ENCODE measurements around the gene ALPP. TPM values are rescaled to one million over a fixed set of nuclear protein-coding genes. Genes with fewer than 3 reads are reported as not detected.
A peak's percentile ranks its signal among the peaks of the same experiment; 100 is the strongest.

The ALPP gene
- total and polyA plus RNA-seq, 2 of the 13 experiments (the other 11 are each of a cell fraction or from before 2014, with no cell fraction given) = not detected

DNA sequence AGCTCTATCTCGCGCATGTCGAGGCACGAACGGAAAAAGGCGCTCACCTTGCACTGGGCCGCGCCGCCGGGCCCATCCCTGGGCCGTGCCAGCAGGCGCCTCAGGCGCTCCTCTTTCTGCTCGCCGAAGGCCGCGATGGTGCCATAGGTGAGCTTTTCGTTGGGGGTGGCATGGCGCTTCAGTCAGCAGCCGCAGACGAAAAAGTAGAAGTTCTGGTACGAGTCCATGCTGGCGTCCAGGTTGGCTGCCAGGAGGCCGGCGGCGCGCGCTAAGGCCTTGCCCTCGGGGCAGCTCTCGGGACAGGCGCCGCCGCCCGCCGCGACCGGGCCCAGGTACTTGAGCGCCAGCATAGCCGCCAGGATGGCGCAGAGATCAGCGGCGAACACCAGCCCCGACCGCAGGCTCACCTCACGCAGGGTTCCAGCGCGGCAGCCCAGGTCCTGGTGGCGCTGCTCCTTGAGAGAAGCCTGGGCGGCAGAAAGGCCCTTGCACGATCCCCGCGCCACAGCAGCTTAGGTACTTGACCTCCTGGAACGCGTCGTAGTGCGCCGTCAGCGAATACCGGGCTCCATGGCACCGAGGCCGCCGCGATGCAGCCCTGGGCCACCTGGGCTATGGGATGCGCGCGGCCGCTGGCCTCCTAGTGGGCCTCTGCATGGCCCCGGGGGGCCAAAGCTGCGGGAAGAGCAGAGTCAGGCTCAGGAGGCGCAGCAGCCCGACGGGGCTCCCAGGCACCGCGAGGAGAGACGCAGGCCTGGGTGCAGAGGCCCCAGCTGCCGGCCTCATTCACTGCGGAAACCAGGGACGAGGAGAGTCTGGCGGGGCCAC, 40.9 kb downstream of the ALPP start (continued):
- TF ChIP-seq, protein P1, sequence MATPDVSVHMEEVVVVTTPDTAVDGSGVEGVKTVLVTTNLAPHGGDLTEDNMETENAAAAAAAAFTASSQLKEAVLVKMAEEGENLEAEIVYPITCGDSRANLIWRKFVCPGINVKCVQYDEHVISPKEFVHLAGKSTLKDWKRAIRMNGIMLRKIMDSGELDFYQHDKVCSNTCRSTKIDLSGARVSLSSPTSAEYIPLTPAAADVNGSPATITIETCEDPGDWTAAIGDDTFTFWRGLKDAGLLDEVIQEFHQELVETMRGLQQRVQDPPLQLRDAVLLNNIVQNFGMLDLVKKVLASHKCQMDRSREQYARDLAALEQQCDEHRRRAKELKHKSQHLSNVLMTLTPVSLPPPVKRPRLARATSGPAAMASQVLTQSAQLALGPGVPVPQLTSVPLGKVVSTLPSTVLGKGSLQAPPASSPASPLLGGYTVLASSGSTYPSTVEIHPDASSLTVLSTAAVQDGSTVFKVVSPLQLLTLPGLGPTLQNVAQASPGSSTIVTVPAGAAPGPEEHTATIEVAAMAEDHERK (CRISPR knock-in tag; IDR thresholded peaks at IDR 0.05; ENCODE audit: low read depth) = no peak
- TF ChIP-seq ZSCAN12 (CRISPR knock-in tag; IDR thresholded peaks at IDR 0.05) = no peak

DNA sequence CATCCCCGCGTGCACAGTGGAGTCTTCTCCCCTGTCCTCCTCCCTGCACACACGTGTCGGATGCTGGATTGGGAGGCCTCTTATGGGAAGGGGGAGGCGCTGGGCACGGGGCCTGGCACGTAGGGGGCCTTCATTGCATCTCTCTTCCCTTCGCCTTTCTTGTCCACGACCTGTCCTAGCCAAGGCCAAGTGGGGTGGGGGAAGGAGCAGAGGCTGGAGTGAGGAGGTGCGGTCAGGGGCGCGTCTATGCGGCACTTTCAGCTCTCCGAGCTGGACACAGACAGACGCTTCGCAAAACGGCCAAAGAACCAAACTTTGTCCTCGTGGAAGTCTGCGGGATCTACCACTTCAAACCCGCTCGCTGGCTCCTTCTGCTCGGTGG, 41.5 kb downstream of the ALPP start:
- DNase-seq (ENCODE audit: low spot score) = no peak
- H3K27ac ChIP-seq (ENCODE audit: extremely low read length, insufficient read depth, low read length) = no peak overlapping the region
- H3K4me3 ChIP-seq (replicated peaks in 1 of 3; ENCODE audit: insufficient read depth in 1 of 3, low read depth in 2 of 3, low read length in 3 of 3) = peak overlapping the region in 1 of 3 experiments; percentile 48; a peak in 1 of 6 replicates
- H3K4me1 ChIP-seq (ENCODE audit: insufficient read depth, low read length) = no peaks in the 10 kb centered on the region
- peaks cover 16% of the 10 kb centered on the region for H3K9me3 ChIP-seq (ENCODE audit: low read length)
- TF ChIP-seq ATM (IDR thresholded peaks at IDR 0.05; ENCODE audit: borderline replicate concordance) (no peak), PRPF4 (IDR thresholded peaks at IDR 0.05; ENCODE audit: low read depth, low read length, poor library complexity, severe bottlenecking) (no peak), NR3C1 (CRISPR knock-in tag; IDR thresholded peaks at IDR 0.05) (no peak), RFX1 (IDR thresholded peaks at IDR 0.05) (no peak), MTA1 (CRISPR knock-in tag; IDR thresholded peaks at IDR 0.05; ENCODE audit: borderline replicate concordance) (no peak), KAT7 (CRISPR knock-in tag; IDR thresholded peaks at IDR 0.05; ENCODE audit: borderline replicate concordance) (no peak), STAG1 (CRISPR knock-in tag; IDR thresholded peaks at IDR 0.05) (no peak)
- TF ChIP-seq, protein P2, sequence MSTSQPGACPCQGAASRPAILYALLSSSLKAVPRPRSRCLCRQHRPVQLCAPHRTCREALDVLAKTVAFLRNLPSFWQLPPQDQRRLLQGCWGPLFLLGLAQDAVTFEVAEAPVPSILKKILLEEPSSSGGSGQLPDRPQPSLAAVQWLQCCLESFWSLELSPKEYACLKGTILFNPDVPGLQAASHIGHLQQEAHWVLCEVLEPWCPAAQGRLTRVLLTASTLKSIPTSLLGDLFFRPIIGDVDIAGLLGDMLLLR (CRISPR knock-in tag; IDR thresholded peaks at IDR 0.05) = no peak
- TF ChIP-seq, protein P3, sequence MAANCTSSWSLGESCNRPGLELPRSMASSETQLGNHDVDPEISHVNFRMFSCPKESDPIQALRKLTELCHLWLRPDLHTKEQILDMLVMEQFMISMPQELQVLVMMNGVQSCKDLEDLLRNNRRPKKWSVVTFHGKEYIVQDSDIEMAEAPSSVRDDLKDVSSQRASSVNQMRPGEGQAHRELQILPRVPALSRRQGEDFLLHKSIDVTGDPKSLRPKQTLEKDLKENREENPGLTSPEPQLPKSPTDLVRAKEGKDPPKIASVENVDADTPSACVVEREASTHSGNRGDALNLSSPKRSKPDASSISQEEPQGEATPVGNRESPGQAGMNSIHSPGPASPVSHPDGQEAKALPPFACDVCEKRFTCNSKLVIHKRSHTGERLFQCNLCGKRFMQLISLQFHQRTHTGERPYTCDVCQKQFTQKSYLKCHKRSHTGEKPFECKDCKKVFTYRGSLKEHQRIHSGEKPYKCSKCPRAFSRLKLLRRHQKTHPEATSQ (CRISPR knock-in tag; IDR thresholded peaks at IDR 0.05; ENCODE audit: borderline replicate concordance) = no peak
- TF ChIP-seq, protein P4, sequence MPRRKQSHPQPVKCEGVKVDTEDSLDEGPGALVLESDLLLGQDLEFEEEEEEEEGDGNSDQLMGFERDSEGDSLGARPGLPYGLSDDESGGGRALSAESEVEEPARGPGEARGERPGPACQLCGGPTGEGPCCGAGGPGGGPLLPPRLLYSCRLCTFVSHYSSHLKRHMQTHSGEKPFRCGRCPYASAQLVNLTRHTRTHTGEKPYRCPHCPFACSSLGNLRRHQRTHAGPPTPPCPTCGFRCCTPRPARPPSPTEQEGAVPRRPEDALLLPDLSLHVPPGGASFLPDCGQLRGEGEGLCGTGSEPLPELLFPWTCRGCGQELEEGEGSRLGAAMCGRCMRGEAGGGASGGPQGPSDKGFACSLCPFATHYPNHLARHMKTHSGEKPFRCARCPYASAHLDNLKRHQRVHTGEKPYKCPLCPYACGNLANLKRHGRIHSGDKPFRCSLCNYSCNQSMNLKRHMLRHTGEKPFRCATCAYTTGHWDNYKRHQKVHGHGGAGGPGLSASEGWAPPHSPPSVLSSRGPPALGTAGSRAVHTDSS (CRISPR knock-in tag; conservative IDR thresholded peaks at IDR 0.05) = no peak
- TF ChIP-seq, protein P5, sequence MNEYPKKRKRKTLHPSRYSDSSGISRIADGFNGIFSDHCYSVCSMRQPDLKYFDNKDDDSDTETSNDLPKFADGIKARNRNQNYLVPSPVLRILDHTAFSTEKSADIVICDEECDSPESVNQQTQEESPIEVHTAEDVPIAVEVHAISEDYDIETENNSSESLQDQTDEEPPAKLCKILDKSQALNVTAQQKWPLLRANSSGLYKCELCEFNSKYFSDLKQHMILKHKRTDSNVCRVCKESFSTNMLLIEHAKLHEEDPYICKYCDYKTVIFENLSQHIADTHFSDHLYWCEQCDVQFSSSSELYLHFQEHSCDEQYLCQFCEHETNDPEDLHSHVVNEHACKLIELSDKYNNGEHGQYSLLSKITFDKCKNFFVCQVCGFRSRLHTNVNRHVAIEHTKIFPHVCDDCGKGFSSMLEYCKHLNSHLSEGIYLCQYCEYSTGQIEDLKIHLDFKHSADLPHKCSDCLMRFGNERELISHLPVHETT (CRISPR knock-in tag; conservative IDR thresholded peaks at IDR 0.05) = no peak
- TF ChIP-seq, protein P6, sequence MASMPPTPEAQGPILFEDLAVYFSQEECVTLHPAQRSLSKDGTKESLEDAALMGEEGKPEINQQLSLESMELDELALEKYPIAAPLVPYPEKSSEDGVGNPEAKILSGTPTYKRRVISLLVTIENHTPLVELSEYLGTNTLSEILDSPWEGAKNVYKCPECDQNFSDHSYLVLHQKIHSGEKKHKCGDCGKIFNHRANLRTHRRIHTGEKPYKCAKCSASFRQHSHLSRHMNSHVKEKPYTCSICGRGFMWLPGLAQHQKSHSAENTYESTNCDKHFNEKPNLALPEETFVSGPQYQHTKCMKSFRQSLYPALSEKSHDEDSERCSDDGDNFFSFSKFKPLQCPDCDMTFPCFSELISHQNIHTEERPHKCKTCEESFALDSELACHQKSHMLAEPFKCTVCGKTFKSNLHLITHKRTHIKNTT (CRISPR knock-in tag; IDR thresholded peaks at IDR 0.05) = no peak
- H3K79me2 ChIP-seq (ENCODE audit: insufficient read depth, low read length) = no peaks in the 10 kb centered on the region
- ChIA-PET CTCF (ENCODE audit: low intra/inter-chr PET ratio, low total read pairs) (no interaction called here), POLR2A (no interaction called here)
- 0 out of 2 replicates have a peak overlapping the region, but pooled peaks have one; percentile 53 for H3K4me2 ChIP-seq (ENCODE audit: low read depth, low read length)
- WGBS (ENCODE audit: low lambda C conversion rate) = 62% methylated on average over 21 of the region's 22 CpGs
- no TSS peak for BruUV-seq (replicated peaks)
- no peak for ATAC-seq
- intact Hi-C loops (cut with micrococcal nuclease; ENCODE audit: unreplicated experiment) (no loop called here), in situ Hi-C loops (cut with HindIII; ENCODE audit: extremely low pct_ligation_motif_present, low pct_unique_long_range_greater_than_20kb) (no loop called here)
- H4K20me1 ChIP-seq (ENCODE audit: insufficient read depth, low read length) = no peaks in the 10 kb centered on the region
- no peak for FAIRE-seq
- H3K27me3 ChIP-seq (ENCODE audit: control insufficient read depth in 1 of 2, insufficient read depth in 2 of 2, low read length in 2 of 2) = peaks cover 17 to 67% of the 10 kb centered on the region in 2 experiments
- H3K9ac ChIP-seq (ENCODE audit: insufficient read depth, low read depth, low read length) = no peak overlapping the region
- H2AFZ ChIP-seq (ENCODE audit: low read length) = no peak overlapping the region
- H3K36me3 ChIP-seq (replicated peaks in 1 of 2; ENCODE audit: control insufficient read depth in 1 of 2, insufficient read depth in 2 of 2, low read length in 2 of 2) = no peaks in the 10 kb centered on the region
